Lung (tissue), 12 donors: ENCODE results near the gene MYLK. TPM values are rescaled to one million over a fixed set of nuclear protein-coding genes. Genes with fewer than 3 reads are reported as not detected.

ENCODE experiments used
- ATAC-seq: fragments of 200-7000 bp; cut with Tn5 transposase; one replicate; pipeline ENCODE4 v1.9.1; 2020; ENCODE audit warnings: moderate number of reproducible peaks; ENCODE audit not compliant: insufficient read depth, low FRiP score
- DNase-seq, 3 donors: peaks; one replicate each; pipeline ENCODE4 v3.0.0-alpha.2; 2013 to 2017
- H3K27ac ChIP-seq, 2 donors: one replicate each; pipeline ENCODE4 v1.5.1; 2013; ENCODE audit warnings: mild to moderate bottlenecking in 2 of 2, moderate library complexity in 2 of 2, control low read depth in 1 of 2, inconsistent platforms in 1 of 2, low read depth in 1 of 2, low read length in 1 of 2
- H3K27me3 ChIP-seq, 3 donors: one replicate each; pipeline ENCODE4 v1.5.1; 2013; ENCODE audit warnings: low read length in 2 of 3; ENCODE audit not compliant: control insufficient read depth in 3 of 3, insufficient read depth in 3 of 3
- H3K36me3 ChIP-seq, 4 donors: one replicate each; pipeline ENCODE4 v1.5.1; 2013; ENCODE audit warnings: low read length in 4 of 4, mild to moderate bottlenecking in 1 of 4, moderate library complexity in 1 of 4; ENCODE audit not compliant: control insufficient read depth in 4 of 4, insufficient read depth in 4 of 4
- H3K4me1 ChIP-seq, 5 donors: one replicate each; pipeline ENCODE4 v1.5.1; 2013; ENCODE audit warnings: low read length in 5 of 5, mild to moderate bottlenecking in 2 of 5, moderate library complexity in 1 of 5; ENCODE audit not compliant: control insufficient read depth in 5 of 5, insufficient read depth in 5 of 5
- H3K4me3 ChIP-seq: one replicate; pipeline ENCODE4 v1.5.1; 2013; ENCODE audit warnings: mild to moderate bottlenecking, control low read depth, moderate library complexity
- H3K9ac ChIP-seq, 2 donors: one replicate each; pipeline ENCODE4 v1.5.1; 2013; ENCODE audit warnings: low read length in 2 of 2, control low read depth in 1 of 2; ENCODE audit not compliant: insufficient read depth in 1 of 2
- H3K9me3 ChIP-seq, 4 donors: one replicate each; pipeline ENCODE4 v1.5.1; 2013; ENCODE audit warnings: low read length in 3 of 4, mild to moderate bottlenecking in 1 of 4, moderate library complexity in 1 of 4; ENCODE audit not compliant: control insufficient read depth in 4 of 4, insufficient read depth in 3 of 4
- CTCF ChIP-seq: IDR thresholded peaks from 2 replicates; pipeline ENCODE4 v1.5.1; 2012; ENCODE audit warnings: mild to moderate bottlenecking; ENCODE audit errors: control extremely low read depth, extremely low read depth
- WGBS, 2 donors: extraction: QIAGEN DNeasy Blood & Tissue Kit; methylation state at CpG; one replicate each; pipeline ENCODE4 v1.1.7; 2013; 5-methylcytosine and 5-hydroxymethylcytosine counted together
- polyA plus RNA-seq, 2 donors: library from polyadenylated mRNA; stranded (reverse); fragments of 200-250 nt; gene quantifications; one replicate each; pipeline ENCODE4 v1.2.1, GENCODE V29; 2013
- total RNA-seq, 2 donors: library from RNA; depleted of rRNA in 1 of 2; stranded (reverse); fragments of >200 nt in 1 of 2; gene quantifications; one replicate each; pipeline ENCODE4 v1.2.1, GENCODE V29; 2014 to 2021
- donor health status: control.
- donor health status: control.
- donor health status: Bipolar disorder and iron deficiency.
- donor health status: healthy.
- donor health status: DM: yes; HTN: yes; CAD: no.

Gene MYLK
- total and polyA plus RNA-seq, 4 donors, result 23.3 to 324 (median 112) TPM

- no peak for TF ChIP-seq CTCF
- ATAC-seq, result no peak
- peak in 1 of 3 donors; percentile 32 for DNase-seq
- H3K9ac ChIP-seq, result no peak overlapping the region
- peaks cover 0 to 10% (median 0%) of the 10 kb centered on the region in 5 donors for H3K4me1 ChIP-seq
- H3K27ac ChIP-seq, result no peak overlapping the region
- WGBS, 2 donors, result 76 to 91% methylated on average over 6 of the region's 6 CpGs
- no peaks in the 10 kb centered on the region for H3K9me3 ChIP-seq
- no peak overlapping the region for H3K4me3 ChIP-seq
- H3K36me3 ChIP-seq, result peaks cover 0 to 60% (median 45%) of the 10 kb centered on the region in 4 donors
- H3K27me3 ChIP-seq, result no peaks in the 10 kb centered on the region
Observed at GRCh38 chr3:123627673-123628670, 256.2 kb downstream of the MYLK start.

- no peak for DNase-seq
- no peak for ATAC-seq
- TF ChIP-seq CTCF, result no peak
- H3K9ac ChIP-seq, result no peak overlapping the region
- H3K4me3 ChIP-seq, result no peak overlapping the region
- no peaks in the 10 kb centered on the region for H3K27me3 ChIP-seq
- H3K9me3 ChIP-seq, result no peaks in the 10 kb centered on the region
- peaks cover 0 to 66% (median 50%) of the 10 kb centered on the region in 4 donors for H3K36me3 ChIP-seq
- WGBS, 2 donors, result 88 to 93% methylated on average over 7 of the region's 7 CpGs
- H3K27ac ChIP-seq, result no peak overlapping the region
- no peaks in the 10 kb centered on the region for H3K4me1 ChIP-seq
Observed at GRCh38 chr3:123626881-123627280, 257.3 kb downstream of the MYLK start.

GRCh38 chr3:123624302-123624701, 259.8 kb downstream of the MYLK start:
- TF ChIP-seq CTCF, result no peak
- H3K27ac ChIP-seq, result no peak overlapping the region
- 91 to 94% methylated on average over 1 of the region's 1 CpG for WGBS, 2 donors

More at GRCh38 chr3:123624302-123624701, 259.8 kb downstream of the MYLK start:
- Histone ChIP-seq H3K36me3 (peaks cover 0 to 63% (median 45%) of the 10 kb centered on the region in 4 donors), H3K27me3 (no peaks in the 10 kb centered on the region), H3K9me3 (no peaks in the 10 kb centered on the region), H3K4me1 (peaks cover 0 to 20% (median 3%) of the 10 kb centered on the region in 5 donors), H3K9ac (no peak overlapping the region), H3K4me3 (no peak overlapping the region)
- no peak for DNase-seq
- ATAC-seq, result no peak
